Activated CD4-positive, CD25-positive, alpha-beta regulatory T cell (primary cell): Measurements from ENCODE around the gene ADGRL3.

Source experiments
- DNase-seq, 4 experiments: peaks; one replicate each; lab custom pipeline; 2025; lab: John Stamatoyannopoulos, UW

Gene ADGRL3

DNA sequence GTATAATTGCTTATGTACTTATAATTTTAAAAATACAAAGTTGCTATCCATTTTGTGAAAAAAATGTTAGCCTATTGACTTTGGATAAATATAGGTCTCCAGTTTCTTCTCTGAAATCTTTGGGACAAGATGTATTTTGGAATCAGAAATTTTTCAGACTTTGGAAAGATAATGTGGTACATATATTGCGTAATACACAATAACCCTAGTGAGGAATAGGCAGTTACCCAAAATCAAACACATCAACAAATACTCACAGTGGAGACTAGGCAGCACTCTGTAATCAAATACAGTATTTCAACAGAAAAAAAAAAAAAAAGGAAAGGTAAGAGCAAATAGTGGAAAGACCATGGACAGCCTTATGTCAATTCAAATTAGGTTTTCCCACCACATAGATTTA is 796.8 kb downstream of the ADGRL3 start:
- DNase-seq: no peak

DNA sequence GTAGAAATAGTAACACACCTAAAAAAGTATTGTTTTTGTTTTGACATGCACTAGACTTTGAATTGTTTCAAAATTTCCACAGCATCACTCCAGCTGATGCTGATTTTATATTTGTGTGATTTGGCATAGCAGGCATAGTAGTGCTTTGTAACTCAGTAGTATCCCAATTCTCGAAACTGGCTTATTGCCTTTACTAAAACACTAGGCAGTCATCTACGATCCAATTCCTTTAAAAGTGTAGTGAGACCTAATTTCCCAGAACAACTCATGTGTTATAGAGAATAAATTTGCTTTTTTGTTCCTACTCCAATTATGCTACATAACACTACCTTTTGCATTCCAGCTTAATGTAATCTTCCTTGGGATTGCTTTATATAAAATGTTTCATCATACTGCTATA is 797.7 kb downstream of the ADGRL3 start:
- DNase-seq: no peak

DNA sequence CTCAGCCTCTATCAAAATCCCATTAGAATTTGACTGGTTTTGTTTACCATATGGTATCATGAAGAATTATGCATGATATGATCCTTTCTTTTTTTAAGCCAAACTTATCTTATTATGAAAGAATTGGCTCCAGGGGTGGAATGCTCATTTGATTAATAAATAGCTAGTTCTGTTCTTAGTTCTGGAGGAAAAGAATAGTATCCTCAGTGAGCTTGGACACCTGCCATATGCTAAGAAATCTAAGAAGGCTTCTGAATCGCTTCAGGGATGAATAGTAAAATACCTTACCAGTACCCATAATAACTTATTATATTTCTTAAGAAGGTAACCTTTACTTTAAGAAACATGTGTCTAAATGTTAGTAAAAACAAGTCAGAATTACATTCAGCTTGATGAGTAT is 803.6 kb downstream of the ADGRL3 start:
- DNase-seq: no peak

DNA sequence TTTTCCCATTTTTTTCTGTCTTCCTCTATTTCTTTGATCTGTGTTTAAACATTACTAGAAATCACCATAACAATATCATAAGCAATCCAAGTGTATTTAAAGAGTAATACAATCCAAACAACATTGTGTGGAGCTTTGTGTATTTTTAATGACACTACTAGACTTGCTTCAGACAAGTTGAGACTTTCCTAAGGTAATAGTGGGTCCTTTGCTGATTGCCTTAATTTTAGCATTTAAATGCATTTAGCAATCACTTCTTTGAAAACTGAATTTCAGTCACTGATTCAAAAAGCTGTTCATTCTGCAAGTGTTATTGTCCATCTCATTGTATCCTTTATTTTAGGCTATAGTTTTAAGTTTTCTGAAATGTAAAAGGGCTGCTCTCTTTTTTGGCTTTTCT is 804.8 kb downstream of the ADGRL3 start:
- no peak for DNase-seq

DNA sequence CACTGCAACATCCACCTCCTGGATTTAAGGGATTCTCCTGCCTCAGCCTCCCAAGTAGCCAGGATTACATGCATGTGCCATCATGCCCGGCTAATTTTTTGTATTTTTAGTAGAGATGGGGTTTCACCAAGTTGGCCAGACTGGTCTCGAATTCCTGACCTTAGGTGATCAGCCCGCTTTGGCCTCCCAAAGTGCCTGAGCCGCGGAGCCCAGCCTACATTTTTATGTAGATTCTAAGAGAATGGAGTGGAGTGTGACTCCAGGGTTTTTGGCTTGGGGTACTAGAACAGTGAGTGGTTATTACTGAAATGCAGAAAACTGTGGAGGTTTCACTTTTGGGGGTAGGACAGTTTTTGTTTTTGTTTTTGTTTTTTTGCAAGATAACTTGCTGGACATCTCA is 806.0 kb downstream of the ADGRL3 start:
- DNase-seq: no peak

DNA sequence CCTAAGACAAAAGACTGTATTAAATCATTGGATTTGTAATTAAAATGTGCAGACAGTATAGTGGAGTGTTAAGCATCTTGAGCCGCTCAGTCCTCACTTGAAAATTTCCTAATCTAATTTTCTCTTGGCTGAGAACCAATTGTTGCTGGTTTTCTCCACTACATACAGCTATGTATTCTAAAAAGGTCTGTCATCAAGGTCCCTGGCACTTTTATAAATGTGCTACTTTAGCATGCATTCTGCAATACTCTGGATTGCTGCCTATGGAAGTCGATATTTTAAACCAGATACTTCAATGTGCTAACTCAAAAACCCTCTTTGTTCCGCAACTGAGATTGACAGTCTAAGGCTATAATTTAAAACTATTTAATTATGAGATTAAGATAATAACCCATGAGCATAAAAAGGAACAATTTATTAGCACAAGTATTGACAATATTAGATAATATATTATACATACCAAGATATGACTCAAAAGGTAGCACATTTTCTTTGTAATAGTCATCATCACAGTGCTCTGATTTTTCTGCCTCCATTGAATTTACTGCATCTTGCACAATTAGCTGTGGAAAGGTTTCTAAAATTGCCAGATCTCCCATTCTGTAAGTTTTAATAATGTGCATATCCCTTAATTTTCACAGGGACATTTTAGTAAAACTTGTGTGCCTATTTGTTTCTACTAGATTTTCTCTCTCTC is 815.1 kb downstream of the ADGRL3 start:
- DNase-seq: no peak

DNA sequence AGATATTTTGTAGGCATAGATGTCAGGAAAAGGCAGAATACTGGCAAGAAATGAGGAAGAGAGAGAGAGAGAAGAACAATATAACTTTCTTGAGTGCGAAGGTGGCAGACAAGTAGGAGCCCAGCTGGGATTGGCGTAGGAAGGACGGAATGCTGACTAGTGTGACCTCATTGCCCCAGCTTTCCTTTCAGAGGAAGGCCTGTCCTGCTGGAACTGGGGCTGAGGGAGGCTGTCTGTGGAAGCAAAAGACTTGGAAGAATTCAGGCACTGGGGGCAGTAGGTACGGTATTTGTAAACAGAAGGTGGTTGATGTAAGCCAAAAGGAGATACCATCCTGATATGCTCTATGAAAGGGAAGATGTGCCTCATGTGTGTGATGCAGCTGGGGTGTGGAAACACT is 818.4 kb downstream of the ADGRL3 start:
- DNase-seq: no peak

DNA sequence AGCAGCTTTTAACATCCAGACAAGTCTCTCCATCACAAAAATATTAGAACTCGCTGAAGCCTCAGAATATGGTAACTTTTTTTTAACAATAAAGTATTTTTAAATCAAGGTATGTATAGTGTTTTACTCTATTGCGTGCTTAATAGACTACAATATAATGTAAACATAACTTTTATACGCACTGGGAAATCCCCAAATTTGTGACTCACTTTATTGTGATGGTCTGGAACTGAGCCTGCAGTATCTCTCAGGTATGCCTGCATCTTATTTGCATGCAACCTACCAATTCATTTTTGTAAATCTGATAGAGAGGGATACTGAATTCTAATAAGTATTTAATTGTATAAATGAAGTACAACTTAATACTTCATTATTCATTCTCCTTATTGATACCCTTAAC is 823.5 kb downstream of the ADGRL3 start:
- no peak for DNase-seq

DNA sequence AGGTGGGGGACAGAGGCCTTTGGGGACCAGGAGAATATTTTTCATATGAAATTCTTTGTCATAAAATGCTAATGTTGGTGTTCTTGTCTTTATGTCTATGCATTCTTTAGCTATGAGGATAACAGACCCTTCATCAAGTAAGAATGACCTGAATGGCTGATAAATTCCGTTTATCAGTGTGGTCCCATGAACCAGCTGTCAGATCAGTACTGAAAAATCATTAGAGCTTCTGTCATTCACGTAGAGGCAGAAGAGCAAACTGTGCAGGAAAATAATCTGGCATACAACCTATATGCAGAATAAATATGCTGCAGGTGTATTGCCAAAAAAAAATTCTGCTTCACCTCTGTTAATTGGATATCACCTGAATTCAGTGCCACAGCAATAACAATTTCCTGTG is 828.6 kb downstream of the ADGRL3 start:
- DNase-seq: no peak

DNA sequence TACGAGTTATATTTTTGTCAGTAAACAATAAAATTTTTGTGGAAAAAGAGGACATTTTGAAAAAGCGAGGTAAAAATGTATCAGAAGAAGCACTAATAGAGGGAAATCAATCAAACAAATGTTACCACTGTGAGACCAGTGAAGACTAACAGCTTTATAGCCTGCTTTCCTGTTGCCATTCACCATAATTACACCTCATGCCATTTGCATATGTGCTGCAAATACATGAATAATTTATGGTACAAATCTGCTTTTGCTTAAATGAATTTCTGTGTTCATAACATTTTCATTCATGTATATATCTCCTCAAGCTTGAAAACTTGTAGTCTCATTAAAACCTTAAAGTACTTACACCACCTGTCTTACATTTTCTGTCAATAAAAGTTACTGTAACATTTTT is 830.8 kb downstream of the ADGRL3 start:
- no peak for DNase-seq

DNA sequence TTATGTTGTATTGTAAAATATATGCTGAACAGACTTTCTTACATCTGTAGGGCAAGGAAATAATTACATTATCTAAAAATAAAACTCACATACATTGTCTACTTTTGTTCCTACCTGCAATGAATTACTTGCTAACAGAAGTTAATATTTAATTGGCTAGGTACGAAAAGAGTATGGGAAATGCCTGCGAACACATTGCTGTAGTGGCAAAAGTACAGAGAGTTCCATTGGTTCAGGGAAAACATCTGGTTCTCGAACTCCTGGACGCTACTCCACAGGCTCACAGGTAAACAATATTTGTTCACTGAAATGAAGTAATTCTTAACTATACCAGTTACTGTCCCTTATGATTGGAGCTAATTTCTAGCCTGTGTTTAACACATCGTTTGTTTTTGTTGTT is 837.4 kb downstream of the ADGRL3 start:
- DNase-seq: no peak

DNA sequence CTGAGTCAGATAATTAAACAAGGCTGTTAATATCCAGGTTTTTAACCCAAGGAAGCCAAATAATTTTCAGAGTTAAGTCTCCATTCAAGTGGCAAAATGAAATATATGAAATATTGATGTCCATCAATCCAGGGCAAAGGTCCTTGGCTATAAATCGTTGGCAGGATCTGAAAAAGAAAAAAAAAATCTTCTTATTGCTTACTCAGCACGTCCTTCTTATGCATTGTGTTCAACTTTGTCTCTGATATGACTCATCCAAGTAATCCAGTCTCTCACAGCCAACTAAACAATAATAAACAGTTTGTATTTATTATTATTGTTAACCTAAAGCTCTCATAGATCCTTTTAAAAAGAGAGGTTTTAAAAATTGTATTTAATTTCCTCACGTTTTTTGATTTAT is 851.2 kb downstream of the ADGRL3 start:
- DNase-seq: no peak

DNA sequence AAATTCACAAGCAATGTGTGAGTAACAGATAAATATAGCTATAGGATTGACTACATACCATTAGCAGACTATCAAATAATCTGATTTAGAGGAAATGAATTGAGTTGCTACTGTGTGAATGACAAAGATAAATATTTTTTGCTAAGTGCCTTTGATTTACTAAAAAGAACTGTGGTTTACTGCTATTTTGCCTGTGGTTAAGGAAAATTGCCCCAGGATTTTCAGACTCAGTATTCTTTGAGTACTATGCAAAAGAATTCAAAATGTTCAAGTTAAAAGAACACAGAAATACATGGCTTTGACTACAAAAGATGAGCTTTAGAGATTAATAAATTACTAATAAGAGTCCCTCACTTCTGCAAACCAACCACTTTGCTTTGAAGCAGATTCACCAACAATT is 853.8 kb downstream of the ADGRL3 start:
- no peak for DNase-seq

DNA sequence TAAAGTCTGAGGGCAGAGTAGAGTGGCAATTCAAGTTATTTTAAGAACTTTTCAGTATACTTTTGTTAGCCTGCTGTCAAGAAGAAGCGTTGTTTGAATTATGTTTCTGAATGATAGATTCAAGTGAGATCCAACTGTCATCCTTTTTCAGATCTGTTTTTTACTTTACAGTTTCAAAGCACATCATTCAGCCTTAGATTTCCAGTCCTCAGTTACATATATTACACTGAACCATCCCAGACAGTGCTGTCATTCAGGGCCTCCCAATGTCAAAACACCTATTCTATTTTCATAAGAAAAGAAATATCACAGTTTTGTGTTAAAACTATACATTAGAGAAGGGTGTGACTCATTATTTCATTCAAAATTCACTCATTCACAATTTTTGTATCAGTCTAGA is 856.9 kb downstream of the ADGRL3 start:
- no peak for DNase-seq

DNA sequence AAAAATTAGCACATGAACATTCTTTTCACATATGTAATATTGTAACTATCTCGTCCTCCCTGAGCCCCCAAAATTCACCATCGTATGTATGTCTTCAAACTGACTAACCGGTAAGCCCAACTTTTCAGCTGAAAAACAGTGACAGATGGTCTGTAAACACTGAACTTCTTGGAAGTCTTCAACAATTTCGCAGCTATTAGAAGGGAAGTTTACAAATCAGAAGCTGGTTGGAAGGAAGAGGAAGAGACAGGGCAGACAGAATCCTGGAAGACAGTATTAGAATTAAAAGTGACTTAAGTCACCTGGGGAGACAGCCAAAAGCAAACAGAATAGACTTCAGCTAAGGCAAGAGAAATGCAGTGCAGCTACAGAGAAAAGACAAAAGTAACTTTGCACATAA is 858.4 kb downstream of the ADGRL3 start:
- DNase-seq: no peak

DNA sequence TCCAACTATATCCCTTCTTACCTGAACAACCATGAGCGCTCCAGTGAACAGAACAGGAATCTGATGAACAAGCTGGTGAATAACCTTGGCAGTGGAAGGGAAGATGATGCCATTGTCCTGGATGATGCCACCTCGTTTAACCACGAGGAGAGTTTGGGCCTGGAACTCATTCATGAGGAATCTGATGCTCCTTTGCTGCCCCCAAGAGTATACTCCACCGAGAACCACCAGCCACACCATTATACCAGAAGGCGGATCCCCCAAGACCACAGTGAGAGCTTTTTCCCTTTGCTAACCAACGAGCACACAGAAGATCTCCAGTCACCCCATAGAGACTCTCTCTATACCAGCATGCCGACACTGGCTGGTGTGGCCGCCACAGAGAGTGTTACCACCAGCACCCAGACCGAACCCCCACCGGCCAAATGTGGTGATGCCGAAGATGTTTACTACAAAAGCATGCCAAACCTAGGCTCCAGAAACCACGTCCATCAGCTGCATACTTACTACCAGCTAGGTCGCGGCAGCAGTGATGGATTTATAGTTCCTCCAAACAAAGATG is 870.2 kb downstream of the ADGRL3 start:
- no peak for DNase-seq

DNA sequence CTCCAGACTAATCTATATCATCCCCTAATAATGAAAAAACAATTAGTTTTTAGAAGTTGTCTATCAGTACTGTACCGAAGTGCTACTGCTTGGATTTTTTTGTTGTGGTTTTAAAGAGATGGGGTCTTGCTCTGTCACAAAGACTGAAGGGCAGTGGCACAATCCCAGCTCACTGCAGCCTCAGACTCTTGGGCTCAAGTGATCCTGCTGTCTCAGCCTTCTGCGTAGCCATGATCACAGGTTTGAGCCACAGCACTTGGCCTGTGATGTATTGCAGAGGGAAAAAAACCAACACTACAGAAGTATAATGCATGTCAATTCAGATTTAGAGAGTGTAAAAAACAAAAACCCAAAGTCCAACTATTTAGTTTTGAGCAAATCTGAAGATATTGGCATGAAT is 875.0 kb downstream of the ADGRL3 start:
- no peak for DNase-seq

DNA sequence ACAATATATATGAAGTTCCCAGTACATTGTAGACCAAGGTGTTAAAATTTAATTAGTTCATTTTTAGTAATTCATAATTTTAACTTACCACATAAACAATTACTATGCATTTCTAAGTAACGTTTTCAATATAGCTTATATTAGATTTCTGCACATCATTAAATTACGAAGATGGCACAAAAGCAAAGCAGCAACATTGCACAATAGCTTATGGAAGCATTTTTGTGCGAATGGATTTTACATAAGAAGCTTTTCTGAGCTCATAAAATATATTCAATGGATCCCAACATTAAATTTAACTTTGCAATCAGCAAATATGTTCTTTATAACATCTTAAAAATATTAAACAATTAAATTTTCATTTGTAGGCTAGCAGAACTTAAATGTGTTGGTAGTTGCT is 875.4 kb downstream of the ADGRL3 start:
- no peak for DNase-seq

DNA sequence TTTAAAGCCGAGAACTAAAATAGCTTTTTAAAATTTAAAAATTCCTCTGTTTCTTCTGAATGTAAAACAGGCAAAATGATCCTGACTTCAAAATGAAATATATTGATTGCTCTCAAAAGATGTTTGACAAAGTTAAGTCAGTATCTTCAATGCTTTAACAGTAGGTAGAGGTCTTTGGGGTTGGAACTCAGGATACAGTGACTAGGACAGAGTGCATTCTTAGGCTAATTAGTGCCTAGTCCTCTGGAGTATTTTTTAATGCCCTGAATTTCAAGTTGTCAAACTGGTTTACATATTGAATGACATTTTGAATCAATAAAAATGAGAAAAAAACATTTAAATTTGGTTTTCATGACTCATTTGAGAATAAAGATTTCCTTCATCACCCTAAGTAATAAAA is 877.3 kb downstream of the ADGRL3 start:
- no peak for DNase-seq

DNA sequence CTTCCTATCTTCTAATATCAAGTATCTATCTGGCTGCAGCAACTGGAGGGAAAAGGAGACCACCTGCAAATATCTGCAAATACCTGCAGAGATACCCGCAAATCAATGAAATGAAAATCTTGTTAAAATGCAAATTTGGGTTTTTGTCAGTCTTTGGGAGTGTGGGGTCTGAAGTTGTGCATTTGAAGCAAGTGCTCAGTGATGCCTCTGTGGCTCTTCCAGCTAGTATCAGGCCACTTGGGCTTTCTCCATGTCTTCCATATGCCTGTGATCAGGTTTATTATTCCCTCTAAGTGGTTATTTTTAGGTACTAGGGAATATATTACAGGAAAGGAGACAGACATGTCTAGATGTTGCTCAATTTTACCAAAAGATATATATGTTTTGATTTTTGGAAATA is 880.3 kb downstream of the ADGRL3 start:
- DNase-seq: no peak

DNA sequence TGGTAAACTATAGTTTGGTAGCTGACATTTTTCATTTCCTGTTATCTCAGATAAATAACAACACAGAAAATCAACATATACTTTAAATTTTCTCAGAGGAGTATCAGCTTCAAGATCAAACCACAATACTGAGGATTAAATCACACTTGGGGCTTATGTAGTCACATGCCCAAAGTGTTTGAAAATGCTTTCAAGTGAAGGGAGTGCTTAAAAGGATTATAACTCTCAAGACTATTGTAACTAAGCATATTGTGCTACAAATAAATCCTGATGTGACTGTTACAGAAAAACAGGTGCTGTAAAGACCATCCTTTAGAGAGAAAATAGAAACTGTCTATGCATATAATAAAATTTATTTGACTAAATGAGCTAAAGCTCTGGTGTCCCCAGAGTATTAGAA is 887.6 kb downstream of the ADGRL3 start:
- no peak for DNase-seq

DNA sequence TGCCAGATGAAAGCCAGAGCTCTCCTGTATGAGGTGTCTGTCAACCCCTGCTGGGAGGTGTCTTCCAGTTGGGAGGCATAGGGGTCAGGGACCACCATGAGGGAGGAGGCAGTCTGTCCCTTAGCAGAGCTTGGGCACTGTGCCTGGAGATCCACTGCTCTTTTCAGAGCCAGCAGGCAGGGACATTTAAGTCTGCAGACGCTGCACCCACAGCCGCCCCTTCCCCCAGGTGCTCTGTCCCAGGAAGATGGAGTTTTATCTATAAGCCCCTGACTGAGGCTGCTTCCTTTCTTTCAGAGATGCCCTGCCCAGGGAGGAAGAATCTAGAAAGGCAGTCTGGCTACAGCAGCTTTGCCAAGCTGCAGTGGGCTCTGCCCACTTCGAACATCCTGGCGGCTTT is 893.6 kb downstream of the ADGRL3 start:
- DNase-seq: no peak

DNA sequence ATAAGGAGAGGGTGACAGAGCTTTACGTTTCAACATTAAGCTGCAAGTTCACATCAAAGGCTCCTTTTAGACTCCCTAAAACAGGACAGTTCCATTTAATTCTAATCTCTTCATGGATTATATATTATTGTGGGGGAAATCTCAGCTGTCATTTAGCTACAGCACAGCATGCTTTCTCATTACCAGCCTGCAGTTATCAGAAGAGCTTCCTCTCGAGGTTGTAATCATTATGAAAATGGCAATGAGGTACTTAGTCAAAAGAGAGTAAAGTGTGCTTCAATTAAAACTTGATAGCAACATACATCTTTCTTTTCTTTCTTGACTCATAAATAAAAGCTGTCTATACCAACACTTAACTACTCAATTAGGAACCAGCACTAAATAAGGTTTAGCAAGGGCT is 896.8 kb downstream of the ADGRL3 start:
- DNase-seq: no peak

DNA sequence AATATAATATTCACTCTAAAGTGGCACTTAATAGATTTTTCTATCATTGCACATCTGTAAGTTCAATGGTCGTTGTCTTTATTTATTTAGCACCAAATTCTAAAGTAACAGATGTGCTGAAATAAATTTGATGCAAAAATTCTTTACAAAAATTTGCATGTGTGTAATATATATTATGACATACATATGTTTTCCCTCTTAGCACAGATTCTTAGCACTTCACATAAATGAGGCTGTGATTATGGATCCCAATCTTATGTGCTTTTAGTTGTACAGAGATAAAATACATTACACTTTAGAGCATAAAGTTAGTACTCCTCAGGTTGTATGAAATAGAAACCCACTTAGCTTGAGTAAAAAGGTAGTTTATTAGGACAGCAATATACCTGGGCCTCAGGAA is 915.1 kb downstream of the ADGRL3 start:
- DNase-seq: no peak
